ENCODE results near the gene HSD11B2.

The HSD11B2 gene

GRCh38 chr16:67424261-67424615 is 6.7 kb upstream of the HSD11B2 start:
- peaks cover 30% of the 10 kb centered on the region for H3K27me3 ChIP-seq (ENCODE audit: control insufficient read depth, low read length)
- peaks cover 4% of the 10 kb centered on the region; the same call in 1 of the 2 replicates for H3K4me1 ChIP-seq (ENCODE audit: control insufficient read depth, low read length)
- no peak overlapping the region for H3K4me3 ChIP-seq (ENCODE audit: low read length)
- H4K20me1 ChIP-seq (ENCODE audit: control insufficient read depth, insufficient read depth, low read depth, low read length) = no peaks in the 10 kb centered on the region
- H3K9me3 ChIP-seq (ENCODE audit: control insufficient read depth, insufficient read depth, low read length) = no peaks in the 10 kb centered on the region
- H3K9me2 ChIP-seq (replicated peaks; ENCODE audit: control insufficient read depth, low read length) = no peaks in the 10 kb centered on the region
- no peak overlapping the region for H3K27ac ChIP-seq (ENCODE audit: low read depth, low read length)
- H3K36me3 ChIP-seq (ENCODE audit: control insufficient read depth, low read length) = no peaks in the 10 kb centered on the region
- no peaks in the 10 kb centered on the region for H3K79me2 ChIP-seq (ENCODE audit: control insufficient read depth, low read length)
- H3F3A ChIP-seq (ENCODE audit: control insufficient read depth, insufficient read depth) = no peaks in the 10 kb centered on the region
- no peak overlapping the region for H3K4me2 ChIP-seq (ENCODE audit: low read length)
- TF ChIP-seq, protein P1, sequence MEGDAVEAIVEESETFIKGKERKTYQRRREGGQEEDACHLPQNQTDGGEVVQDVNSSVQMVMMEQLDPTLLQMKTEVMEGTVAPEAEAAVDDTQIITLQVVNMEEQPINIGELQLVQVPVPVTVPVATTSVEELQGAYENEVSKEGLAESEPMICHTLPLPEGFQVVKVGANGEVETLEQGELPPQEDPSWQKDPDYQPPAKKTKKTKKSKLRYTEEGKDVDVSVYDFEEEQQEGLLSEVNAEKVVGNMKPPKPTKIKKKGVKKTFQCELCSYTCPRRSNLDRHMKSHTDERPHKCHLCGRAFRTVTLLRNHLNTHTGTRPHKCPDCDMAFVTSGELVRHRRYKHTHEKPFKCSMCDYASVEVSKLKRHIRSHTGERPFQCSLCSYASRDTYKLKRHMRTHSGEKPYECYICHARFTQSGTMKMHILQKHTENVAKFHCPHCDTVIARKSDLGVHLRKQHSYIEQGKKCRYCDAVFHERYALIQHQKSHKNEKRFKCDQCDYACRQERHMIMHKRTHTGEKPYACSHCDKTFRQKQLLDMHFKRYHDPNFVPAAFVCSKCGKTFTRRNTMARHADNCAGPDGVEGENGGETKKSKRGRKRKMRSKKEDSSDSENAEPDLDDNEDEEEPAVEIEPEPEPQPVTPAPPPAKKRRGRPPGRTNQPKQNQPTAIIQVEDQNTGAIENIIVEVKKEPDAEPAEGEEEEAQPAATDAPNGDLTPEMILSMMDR (IDR thresholded peaks at IDR 0.05; ENCODE audit: low read depth, low read length, poor library complexity, severe bottlenecking) = no peak
- TF ChIP-seq EZH2phosphoT487 (IDR thresholded peaks at IDR 0.05; ENCODE audit: borderline replicate concordance, low read length) = no peak

GRCh38 chr16:67425061-67425460 is 5.9 kb upstream of the HSD11B2 start:
- Histone ChIP-seq H3K36me3 (ENCODE audit: control insufficient read depth, low read length) (no peaks in the 10 kb centered on the region), H3K79me2 (ENCODE audit: control insufficient read depth, low read length) (no peaks in the 10 kb centered on the region), H3K27ac (ENCODE audit: low read depth, low read length) (no peak overlapping the region), H3F3A (ENCODE audit: control insufficient read depth, insufficient read depth) (no peaks in the 10 kb centered on the region), H4K20me1 (ENCODE audit: control insufficient read depth, insufficient read depth, low read depth, low read length) (no peaks in the 10 kb centered on the region), H3K4me3 (ENCODE audit: low read length) (no peak overlapping the region), H3K27me3 (ENCODE audit: control insufficient read depth, low read length) (peaks cover 35% of the 10 kb centered on the region), H3K9me3 (ENCODE audit: control insufficient read depth, insufficient read depth, low read length) (no peaks in the 10 kb centered on the region), H3K9me2 (replicated peaks; ENCODE audit: control insufficient read depth, low read length) (no peaks in the 10 kb centered on the region), H3K4me1 (ENCODE audit: control insufficient read depth, low read length) (peaks cover 4% of the 10 kb centered on the region; the same call in 1 of the 2 replicates), H3K4me2 (ENCODE audit: low read length) (no peak overlapping the region)
- TF ChIP-seq EZH2phosphoT487 (IDR thresholded peaks at IDR 0.05; ENCODE audit: borderline replicate concordance, low read length) = no peak
- TF ChIP-seq, protein P1 (IDR thresholded peaks at IDR 0.05; ENCODE audit: low read depth, low read length, poor library complexity, severe bottlenecking) = no peak

GRCh38 chr16:67425580-67425979 is 5.3 kb upstream of the HSD11B2 start:
- Histone ChIP-seq H4K20me1 (ENCODE audit: control insufficient read depth, insufficient read depth, low read depth, low read length) (no peaks in the 10 kb centered on the region), H3K27me3 (ENCODE audit: control insufficient read depth, low read length) (peaks cover 40% of the 10 kb centered on the region), H3K4me2 (ENCODE audit: low read length) (no peak overlapping the region), H3K9me3 (ENCODE audit: control insufficient read depth, insufficient read depth, low read length) (no peaks in the 10 kb centered on the region), H3K9me2 (replicated peaks; ENCODE audit: control insufficient read depth, low read length) (no peaks in the 10 kb centered on the region), H3F3A (ENCODE audit: control insufficient read depth, insufficient read depth) (no peaks in the 10 kb centered on the region), H3K36me3 (ENCODE audit: control insufficient read depth, low read length) (no peaks in the 10 kb centered on the region), H3K4me1 (ENCODE audit: control insufficient read depth, low read length) (peaks cover 7% of the 10 kb centered on the region), H3K4me3 (ENCODE audit: low read length) (no peak overlapping the region), H3K27ac (ENCODE audit: low read depth, low read length) (no peak overlapping the region), H3K79me2 (ENCODE audit: control insufficient read depth, low read length) (no peaks in the 10 kb centered on the region)
- no peak for TF ChIP-seq EZH2phosphoT487 (IDR thresholded peaks at IDR 0.05; ENCODE audit: borderline replicate concordance, low read length)
- TF ChIP-seq, protein P1 (IDR thresholded peaks at IDR 0.05; ENCODE audit: low read depth, low read length, poor library complexity, severe bottlenecking) = no peak

GRCh38 chr16:67426022-67426421 is 4.9 kb upstream of the HSD11B2 start:
- H3K4me3 ChIP-seq (ENCODE audit: low read length) = no peak overlapping the region
- H3K4me2 ChIP-seq (ENCODE audit: low read length) = no peak overlapping the region
- H3K4me1 ChIP-seq (ENCODE audit: control insufficient read depth, low read length) = peaks cover 9% of the 10 kb centered on the region
- no peaks in the 10 kb centered on the region for H3K9me2 ChIP-seq (replicated peaks; ENCODE audit: control insufficient read depth, low read length)
- peaks cover 42% of the 10 kb centered on the region for H3K27me3 ChIP-seq (ENCODE audit: control insufficient read depth, low read length)
- TF ChIP-seq EZH2phosphoT487 (IDR thresholded peaks at IDR 0.05; ENCODE audit: borderline replicate concordance, low read length) = no peak
- H3K79me2 ChIP-seq (ENCODE audit: control insufficient read depth, low read length) = no peaks in the 10 kb centered on the region
- no peaks in the 10 kb centered on the region for H3F3A ChIP-seq (ENCODE audit: control insufficient read depth, insufficient read depth)
- no peak overlapping the region for H3K27ac ChIP-seq (ENCODE audit: low read depth, low read length)
- H4K20me1 ChIP-seq (ENCODE audit: control insufficient read depth, insufficient read depth, low read depth, low read length) = no peaks in the 10 kb centered on the region
- H3K9me3 ChIP-seq (ENCODE audit: control insufficient read depth, insufficient read depth, low read length) = no peaks in the 10 kb centered on the region
- no peaks in the 10 kb centered on the region for H3K36me3 ChIP-seq (ENCODE audit: control insufficient read depth, low read length)

Measured in DOHH2 (cell line).